ENCODE results near the gene CDK15. TPM values are rescaled to one million over a fixed set of nuclear protein-coding genes. Genes with fewer than 3 reads are reported as not detected.

The CDK15 gene
- total RNA-seq, 1 donor from 2014 or later, result 0.07 TPM

DNA sequence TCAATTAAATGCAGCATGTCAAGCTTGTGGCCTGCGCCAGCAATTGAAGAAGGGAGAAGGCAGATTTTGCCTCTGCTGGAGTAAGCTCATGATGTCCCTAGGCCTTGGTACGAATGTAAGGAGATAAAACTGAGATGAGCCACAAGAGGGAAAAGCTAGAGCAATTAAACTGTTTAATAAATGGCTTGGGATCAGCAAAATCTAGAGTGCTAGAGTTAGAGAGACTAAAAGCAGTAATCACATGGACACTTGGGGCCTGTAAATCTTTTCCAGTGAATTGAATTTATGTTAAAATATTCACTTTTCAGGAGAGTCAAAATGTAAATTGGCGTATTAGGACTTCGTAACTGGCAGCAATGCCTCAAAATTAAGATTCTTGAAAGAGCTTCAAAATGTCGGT, 86.2 kb downstream of the CDK15 start:
- no peaks in the 10 kb centered on the region for H3K27me3 Mint-ChIP-seq
- no peaks in the 10 kb centered on the region for H3K9me3 Mint-ChIP-seq (ENCODE audit: low read depth)
- TF ChIP-seq, protein P1, sequence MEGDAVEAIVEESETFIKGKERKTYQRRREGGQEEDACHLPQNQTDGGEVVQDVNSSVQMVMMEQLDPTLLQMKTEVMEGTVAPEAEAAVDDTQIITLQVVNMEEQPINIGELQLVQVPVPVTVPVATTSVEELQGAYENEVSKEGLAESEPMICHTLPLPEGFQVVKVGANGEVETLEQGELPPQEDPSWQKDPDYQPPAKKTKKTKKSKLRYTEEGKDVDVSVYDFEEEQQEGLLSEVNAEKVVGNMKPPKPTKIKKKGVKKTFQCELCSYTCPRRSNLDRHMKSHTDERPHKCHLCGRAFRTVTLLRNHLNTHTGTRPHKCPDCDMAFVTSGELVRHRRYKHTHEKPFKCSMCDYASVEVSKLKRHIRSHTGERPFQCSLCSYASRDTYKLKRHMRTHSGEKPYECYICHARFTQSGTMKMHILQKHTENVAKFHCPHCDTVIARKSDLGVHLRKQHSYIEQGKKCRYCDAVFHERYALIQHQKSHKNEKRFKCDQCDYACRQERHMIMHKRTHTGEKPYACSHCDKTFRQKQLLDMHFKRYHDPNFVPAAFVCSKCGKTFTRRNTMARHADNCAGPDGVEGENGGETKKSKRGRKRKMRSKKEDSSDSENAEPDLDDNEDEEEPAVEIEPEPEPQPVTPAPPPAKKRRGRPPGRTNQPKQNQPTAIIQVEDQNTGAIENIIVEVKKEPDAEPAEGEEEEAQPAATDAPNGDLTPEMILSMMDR (IDR thresholded peaks at IDR 0.05; ENCODE audit: unreplicated experiment), result no peak
- DNase-seq (ENCODE audit: low spot score, unreplicated experiment), result no peak
- H3K36me3 Mint-ChIP-seq (ENCODE audit: insufficient read depth), result no peaks in the 10 kb centered on the region
- H3K4me1 Mint-ChIP-seq (ENCODE audit: low read depth), result peaks cover 45% of the 10 kb centered on the region
- no peak overlapping the region for H3K4me3 Mint-ChIP-seq (ENCODE audit: low read depth)
- H3K27ac Mint-ChIP-seq, result no peak overlapping the region

DNA sequence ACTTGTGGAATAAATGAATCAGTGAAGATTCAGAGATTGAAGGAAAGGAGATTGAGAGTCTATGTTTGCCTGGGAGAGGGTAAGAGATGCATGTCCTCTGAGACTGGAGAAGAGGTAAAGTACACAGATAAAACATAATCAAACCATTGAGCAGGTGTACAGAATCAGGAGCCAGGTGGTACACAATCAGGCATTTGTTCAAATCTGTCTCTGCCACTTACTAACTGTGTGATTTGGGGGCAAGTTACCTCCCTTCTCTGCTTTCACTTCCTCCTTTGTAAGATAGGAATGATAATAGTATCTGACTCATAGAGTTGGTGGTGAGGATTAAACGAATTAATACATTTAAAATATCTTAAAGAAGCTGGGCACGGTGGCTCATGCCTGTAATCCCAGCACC, 94.0 kb downstream of the CDK15 start:
- Mint-ChIP-seq H3K27ac (no peak overlapping the region), H3K4me1 (ENCODE audit: low read depth) (peaks cover 4% of the 10 kb centered on the region), H3K9me3 (ENCODE audit: low read depth) (no peaks in the 10 kb centered on the region), H3K27me3 (no peaks in the 10 kb centered on the region), H3K4me3 (ENCODE audit: low read depth) (no peak overlapping the region), H3K36me3 (ENCODE audit: insufficient read depth) (no peaks in the 10 kb centered on the region)
- TF ChIP-seq, protein P1 (IDR thresholded peaks at IDR 0.05; ENCODE audit: unreplicated experiment), result no peak
- DNase-seq (ENCODE audit: low spot score, unreplicated experiment), result no peak

DNA sequence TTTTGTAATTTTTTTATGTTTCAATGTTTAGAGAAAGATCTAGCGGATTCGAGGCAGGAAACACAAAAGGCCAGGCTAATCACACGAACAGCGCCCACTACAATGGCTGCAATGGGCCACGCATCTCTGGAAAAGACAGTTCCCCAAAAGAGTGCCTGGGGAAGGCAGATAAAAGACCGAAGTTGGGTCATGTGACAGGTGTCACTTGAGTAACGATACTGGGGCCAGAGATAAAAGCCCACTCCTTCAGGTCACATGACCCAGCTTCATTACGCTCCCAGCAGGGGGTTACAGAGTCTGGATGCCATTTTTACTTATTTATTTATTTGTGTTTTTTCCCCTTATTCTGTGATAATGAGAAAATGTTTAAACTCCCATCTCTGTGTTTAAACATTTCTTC, 95.4 kb downstream of the CDK15 start:
- Mint-ChIP-seq H3K36me3 (ENCODE audit: insufficient read depth) (no peaks in the 10 kb centered on the region), H3K4me3 (ENCODE audit: low read depth) (no peak overlapping the region), H3K27me3 (no peaks in the 10 kb centered on the region), H3K4me1 (ENCODE audit: low read depth) (peaks cover 12% of the 10 kb centered on the region), H3K9me3 (ENCODE audit: low read depth) (no peaks in the 10 kb centered on the region), H3K27ac (no peak overlapping the region)
- TF ChIP-seq, protein P1 (IDR thresholded peaks at IDR 0.05; ENCODE audit: unreplicated experiment), result no peak
- DNase-seq (ENCODE audit: low spot score, unreplicated experiment), result no peak

DNA sequence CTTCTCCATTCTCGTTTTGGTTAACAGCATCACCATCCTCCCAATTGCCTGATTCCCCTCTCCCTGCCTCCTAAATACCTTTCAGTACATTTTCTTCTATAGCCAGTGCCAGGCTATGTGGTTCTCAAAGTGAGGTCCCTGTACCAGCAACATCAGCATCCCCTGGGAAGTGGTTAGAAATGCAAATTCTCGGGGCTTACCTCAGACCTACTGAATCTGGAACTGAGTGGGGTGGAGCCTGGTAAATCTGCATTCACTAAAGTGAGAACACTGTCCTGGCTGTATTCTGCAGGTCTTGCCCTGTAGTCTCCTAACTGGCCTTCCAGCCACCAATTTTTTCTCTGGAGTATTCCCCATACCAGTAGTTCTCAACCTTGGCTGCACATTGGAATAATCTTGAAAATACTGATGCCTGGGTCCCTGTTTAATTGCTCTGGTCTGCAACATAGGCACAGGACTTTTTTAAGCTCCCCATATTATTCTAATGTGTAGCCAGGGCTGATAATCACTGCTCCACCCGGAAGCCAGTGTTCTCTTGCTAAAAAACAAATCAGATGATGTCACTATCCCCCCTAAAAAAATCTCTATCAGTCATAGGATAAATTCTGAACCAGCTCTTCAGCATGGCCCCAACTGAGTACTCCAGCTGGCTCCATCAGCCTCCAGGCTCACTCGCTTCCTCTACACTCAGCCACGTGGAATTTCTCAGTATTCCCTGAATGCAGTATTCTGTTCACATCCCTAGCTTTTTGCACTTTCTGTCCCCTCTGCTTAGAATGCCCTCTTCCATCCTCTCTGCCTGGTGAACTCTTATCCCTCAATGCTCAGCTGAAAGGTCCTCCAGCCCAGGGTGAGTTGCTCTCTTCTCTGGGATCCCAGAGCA, 98.4 kb downstream of the CDK15 start:
- Mint-ChIP-seq H3K27me3 (no peaks in the 10 kb centered on the region), H3K9me3 (ENCODE audit: low read depth) (no peaks in the 10 kb centered on the region), H3K36me3 (ENCODE audit: insufficient read depth) (no peaks in the 10 kb centered on the region), H3K4me3 (ENCODE audit: low read depth) (no peak overlapping the region), H3K4me1 (ENCODE audit: low read depth) (peaks cover 27% of the 10 kb centered on the region), H3K27ac (no peak overlapping the region)
- TF ChIP-seq, protein P1 (IDR thresholded peaks at IDR 0.05; ENCODE audit: unreplicated experiment), result no peak
- no peak for DNase-seq (ENCODE audit: low spot score, unreplicated experiment)

DNA sequence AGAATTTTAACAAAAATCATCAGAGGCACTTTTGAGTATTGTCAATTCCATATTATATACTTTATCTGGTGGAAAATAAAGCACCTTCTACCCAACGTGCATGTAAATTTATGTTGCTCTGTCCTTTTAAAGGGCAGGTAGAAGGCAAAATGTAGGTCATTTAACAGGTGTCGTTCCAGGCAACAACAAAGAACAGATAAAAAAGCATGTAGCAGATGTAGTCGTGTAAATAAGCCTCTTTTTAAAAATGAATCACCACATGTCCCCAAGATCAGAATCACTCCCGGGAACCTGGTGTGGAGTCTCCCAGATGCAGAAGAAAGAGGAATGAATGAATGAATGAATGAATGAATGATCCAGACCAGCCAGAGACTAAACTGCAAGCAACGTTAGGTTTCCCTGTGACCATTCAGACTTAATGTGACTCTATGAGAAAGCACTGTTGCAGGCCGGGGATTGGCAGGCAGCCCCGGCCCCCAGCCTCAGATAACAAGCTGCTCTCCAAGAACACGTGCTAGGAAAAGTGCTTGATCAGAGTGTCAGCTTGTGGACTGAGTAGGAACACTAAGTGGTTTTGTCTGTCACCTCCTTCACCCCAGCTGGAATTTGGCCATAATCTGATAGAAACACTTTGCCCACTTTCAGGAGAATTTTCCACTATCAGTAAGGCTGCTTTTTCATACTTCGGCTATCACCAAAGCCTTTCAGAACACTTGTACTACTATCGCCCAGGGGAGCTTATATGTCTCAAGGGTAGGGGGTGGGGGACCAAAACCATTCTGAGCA, 100.6 kb downstream of the CDK15 start:
- no peak for DNase-seq (ENCODE audit: low spot score, unreplicated experiment)
- H3K36me3 Mint-ChIP-seq (ENCODE audit: insufficient read depth), result no peaks in the 10 kb centered on the region
- H3K27me3 Mint-ChIP-seq, result no peaks in the 10 kb centered on the region
- no peaks in the 10 kb centered on the region for H3K9me3 Mint-ChIP-seq (ENCODE audit: low read depth)
- TF ChIP-seq, protein P1 (IDR thresholded peaks at IDR 0.05; ENCODE audit: unreplicated experiment), result no peak
- H3K4me3 Mint-ChIP-seq (ENCODE audit: low read depth), result no peak overlapping the region
- peak overlapping the region; percentile 12 for H3K27ac Mint-ChIP-seq
- H3K4me1 Mint-ChIP-seq (ENCODE audit: low read depth), result peaks cover 38% of the 10 kb centered on the region
